Hepatocyte (in vitro differentiated cells): ENCODE results near the gene DTX3. TPM values are rescaled to one million over a fixed set of nuclear protein-coding genes. Genes with fewer than 3 reads are reported as not detected.

ENCODE experiments used
- DNase-seq: peaks from one replicate; pipeline ENCODE4 v3.0.0-alpha.2; 2016; ENCODE audit warnings: low spot score
- H2AFZ ChIP-seq: fragments of 200-600 bp; sonication (generic); 2 replicates; pipeline ENCODE4 v1.6.0; 2016; ENCODE audit warnings: antibody characterized with exemption, mild to moderate bottlenecking
- H3K27ac ChIP-seq: fragments of 200-600 bp; sonication (generic); 2 replicates; pipeline ENCODE4 v1.5.1; 2016; ENCODE audit warnings: mild to moderate bottlenecking
- H3K27me3 ChIP-seq: fragments of 200-600 bp; sonication (generic); 2 replicates; pipeline ENCODE4 v1.6.1; 2016
- H3K36me3 ChIP-seq: fragments of 200-600 bp; sonication (generic); replicated peaks from 2 replicates; pipeline ENCODE4 v1.5.1; 2016; ENCODE audit warnings: low read depth; ENCODE audit not compliant: insufficient read depth
- H3K4me1 ChIP-seq: fragments of 200-600 bp; sonication (generic); 2 replicates; pipeline ENCODE4 v1.5.1; 2016; ENCODE audit warnings: mild to moderate bottlenecking, moderate library complexity; ENCODE audit not compliant: insufficient read depth
- H3K4me2 ChIP-seq: fragments of 200-600 bp; sonication (generic); 2 replicates; pipeline ENCODE4 v1.6.0; 2016
- H3K4me3 ChIP-seq: fragments of 200-600 bp; sonication (generic); 2 replicates; pipeline ENCODE4 v1.5.1; 2016; ENCODE audit warnings: mild to moderate bottlenecking
- H3K79me2 ChIP-seq: fragments of 200-600 bp; sonication (generic); 2 replicates; pipeline ENCODE4 v1.6.0; 2017; ENCODE audit warnings: mild to moderate bottlenecking
- H3K9me2 ChIP-seq: fragments of 200-600 bp; sonication (generic); replicated peaks from 2 replicates; pipeline ENCODE4 v1.6.0; 2017; ENCODE audit warnings: mild to moderate bottlenecking; ENCODE audit not compliant: insufficient read depth
- H3K9me3 ChIP-seq: fragments of 200-600 bp; sonication (generic); 2 replicates; pipeline ENCODE4 v1.5.1; 2016; ENCODE audit warnings: low read depth, mild to moderate bottlenecking
- H4K20me1 ChIP-seq: fragments of 200-600 bp; sonication (generic); 2 replicates; pipeline ENCODE4 v1.6.0; 2016; ENCODE audit warnings: mild to moderate bottlenecking; ENCODE audit not compliant: insufficient read depth, poor library complexity, severe bottlenecking
- CTCF ChIP-seq: fragments of 200-600 bp; sonication (generic); IDR thresholded peaks from 2 replicates; pipeline ENCODE4 v1.5.1; 2016; ENCODE audit warnings: antibody characterized with exemption, mild to moderate bottlenecking; ENCODE audit not compliant: poor library complexity
- EZH2 ChIP-seq: fragments of 200-600 bp; sonication (generic); IDR thresholded peaks from 2 replicates; pipeline ENCODE4 v1.6.1; 2016; ENCODE audit warnings: antibody characterized with exemption, mild to moderate bottlenecking, borderline replicate concordance
- EZH2phosphoT487 ChIP-seq: fragments of 200-600 bp; sonication (generic); IDR thresholded peaks from one replicate; pipeline ENCODE4 v1.6.1; 2018; ENCODE audit warnings: antibody characterized with exemption, mild to moderate bottlenecking, low read depth, moderate library complexity; ENCODE audit not compliant: unreplicated experiment, severe bottlenecking
- WGBS: methylation state at CpG from one replicate; pipeline ENCODE4 v1.1.6; 2016; ENCODE audit warnings: low lambda C conversion rate; ENCODE audit errors: missing lambda C conversion rate; 5-methylcytosine and 5-hydroxymethylcytosine counted together
- polyA plus RNA-seq: library from polyadenylated mRNA; unstranded; fragments of >200 nt; fragmentation: Nextera tagmentation; extraction: Ambion mirVana; gene quantifications from 2 replicates; pipeline ENCODE4 v1.2.1, GENCODE V29; 2016
- total RNA-seq: library from RNA; depleted of rRNA; stranded (reverse); fragments of >200 nt; gene quantifications from 2 replicates; pipeline ENCODE4 v1.2.3, GENCODE V29; 2014

DTX3 gene
- total and polyA plus RNA-seq, 2 experiments from 2014 or later = 19.9 to 31.2 TPM

DNA sequence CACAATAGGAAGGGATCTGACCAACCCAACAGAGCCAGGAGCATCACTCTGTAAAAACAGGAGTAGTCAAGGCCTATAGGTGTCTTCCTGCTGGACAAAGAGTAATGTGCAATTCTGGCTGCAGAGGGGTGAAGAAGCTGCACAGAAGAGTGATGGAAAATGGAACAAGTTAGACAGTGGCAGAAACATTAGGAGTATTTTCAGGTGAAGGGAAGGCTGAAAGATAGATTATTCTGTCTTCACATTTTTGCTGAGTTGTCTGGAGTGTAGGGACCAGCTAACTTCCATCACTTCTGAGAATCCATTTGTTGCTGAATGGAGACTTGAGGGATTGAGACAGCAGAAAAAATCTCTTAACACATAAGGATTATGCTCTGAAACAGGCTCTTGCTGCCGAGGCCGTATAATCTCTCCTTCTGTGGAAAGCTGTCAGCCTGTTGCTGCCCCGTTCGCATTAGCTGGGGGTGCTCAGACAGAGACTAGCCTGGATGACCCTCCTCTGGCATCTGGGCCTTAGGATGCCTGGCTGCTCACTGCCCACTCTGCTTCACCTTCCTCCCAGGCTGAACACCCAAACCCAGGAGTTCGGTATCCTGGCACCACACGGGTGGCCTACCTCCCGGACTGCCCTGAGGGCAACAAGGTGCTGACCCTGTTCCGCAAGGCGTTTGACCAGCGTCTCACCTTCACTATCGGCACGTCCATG is 3.5 kb downstream of the DTX3 start:
- Histone ChIP-seq H3K9me3 (no peaks in the 10 kb centered on the region), H4K20me1 (no peaks in the 10 kb centered on the region), H3K79me2 (no peaks in the 10 kb centered on the region), H3K27me3 (peaks cover 27% of the 10 kb centered on the region), H3K4me1 (peaks cover 32% of the 10 kb centered on the region), H3K4me2 (no peak overlapping the region), H2AFZ (no peak overlapping the region), H3K27ac (no peak overlapping the region), H3K36me3 (no peaks in the 10 kb centered on the region), H3K9me2 (no peaks in the 10 kb centered on the region), H3K4me3 (no peak overlapping the region)
- TF ChIP-seq CTCF (no peak), EZH2 (no peak), EZH2phosphoT487 (no peak)
- no peak for DNase-seq
- 87% methylated on average over 12 of the region's 12 CpGs for WGBS

- WGBS = 57% methylated on average over 19 of the region's 19 CpGs
- Histone ChIP-seq H3K27ac (no peak overlapping the region), H3K4me2 (no peak overlapping the region), H3K9me3 (no peaks in the 10 kb centered on the region), H3K9me2 (no peaks in the 10 kb centered on the region), H2AFZ (no peak overlapping the region), H3K4me1 (peaks cover 22% of the 10 kb centered on the region), H3K27me3 (peaks cover 37% of the 10 kb centered on the region), H3K79me2 (no peaks in the 10 kb centered on the region), H3K4me3 (no peak overlapping the region), H4K20me1 (no peaks in the 10 kb centered on the region), H3K36me3 (no peaks in the 10 kb centered on the region)
- no peak for TF ChIP-seq EZH2
- TF ChIP-seq CTCF = no peak
- no peak for TF ChIP-seq EZH2phosphoT487
- DNase-seq = no peak
Measured at GRCh38 chr12:57609101-57609780, 4.6 kb downstream of the DTX3 start.

DNA sequence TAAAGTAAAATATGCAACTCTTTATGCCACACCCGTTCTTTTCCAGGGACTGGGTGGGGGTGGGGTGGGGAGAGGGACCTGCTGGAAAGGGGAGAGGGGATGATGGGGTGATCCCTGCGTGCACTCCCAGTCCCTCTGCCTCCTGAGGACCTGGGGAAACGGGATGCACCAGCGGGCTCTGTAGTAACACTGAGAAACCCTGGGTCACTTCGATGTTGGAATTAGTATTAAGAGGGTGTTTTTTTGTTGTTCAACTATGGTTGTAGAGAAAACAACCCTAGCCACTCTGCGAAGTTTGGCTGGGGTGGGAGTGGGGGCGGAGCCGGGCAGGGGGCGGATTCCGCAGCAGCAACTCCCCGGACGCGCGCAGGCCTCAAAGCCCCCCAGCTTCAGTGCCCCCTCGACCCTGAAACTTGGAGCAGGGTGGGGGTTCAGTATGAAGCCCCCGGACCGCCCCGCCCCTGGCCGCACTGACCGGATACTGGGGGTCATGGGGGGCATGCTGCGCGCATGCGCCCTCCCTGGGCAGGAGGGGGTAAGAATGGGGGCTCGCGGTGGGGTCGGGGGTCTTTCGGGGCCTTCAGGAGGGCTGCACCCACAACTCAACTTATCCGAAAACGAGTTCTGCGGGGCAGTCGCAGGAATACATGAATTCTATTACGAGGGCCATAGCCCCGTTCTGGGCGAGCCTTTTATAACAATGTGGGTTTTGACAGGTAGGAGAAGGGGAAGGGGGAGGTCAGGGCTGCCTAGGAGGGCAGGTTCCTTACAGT is 5.3 kb downstream of the DTX3 start:
- H3K4me3 ChIP-seq = peak overlapping the region; percentile 57
- peaks cover 42% of the 10 kb centered on the region for H3K27me3 ChIP-seq
- H3K9me2 ChIP-seq = no peaks in the 10 kb centered on the region
- DNase-seq = no peak
- H3K27ac ChIP-seq = no peak overlapping the region
- peak overlapping the region; percentile 94 for H2AFZ ChIP-seq
- no peaks in the 10 kb centered on the region for H3K36me3 ChIP-seq
- peaks cover 20% of the 10 kb centered on the region for H3K4me1 ChIP-seq
- no peaks in the 10 kb centered on the region for H3K79me2 ChIP-seq
- 25% methylated on average over 21 of the region's 34 CpGs for WGBS
- TF ChIP-seq EZH2phosphoT487 (no peak), EZH2 (peak; percentile 42)
- H4K20me1 ChIP-seq = no peaks in the 10 kb centered on the region
- H3K4me2 ChIP-seq = peak overlapping the region; percentile 94
- H3K9me3 ChIP-seq = no peaks in the 10 kb centered on the region

- H3K79me2 ChIP-seq = no peaks in the 10 kb centered on the region
- WGBS = 6% methylated on average over 28 of the region's 29 CpGs
- H3K4me3 ChIP-seq = peak overlapping the region; percentile 57
- no peaks in the 10 kb centered on the region for H3K36me3 ChIP-seq
- peaks cover 15% of the 10 kb centered on the region for H3K4me1 ChIP-seq
- TF ChIP-seq CTCF = no peak
- TF ChIP-seq EZH2phosphoT487 = no peak
- no peak for TF ChIP-seq EZH2
- no peaks in the 10 kb centered on the region for H3K9me2 ChIP-seq
- H3K4me2 ChIP-seq = peak overlapping the region; percentile 94
- DNase-seq = no peak
- H4K20me1 ChIP-seq = no peaks in the 10 kb centered on the region
- peaks cover 48% of the 10 kb centered on the region for H3K27me3 ChIP-seq
- H3K9me3 ChIP-seq = no peaks in the 10 kb centered on the region
- peak overlapping the region; percentile 57 for H3K27ac ChIP-seq
- peak overlapping the region; percentile 94 for H2AFZ ChIP-seq
Measured at GRCh38 chr12:57610554-57611107, 6.0 kb downstream of the DTX3 start.
